Upper lobe of right lung (tissue), 1 donor: ENCODE results near the gene TIMP3. TPM values are rescaled to one million over a fixed set of nuclear protein-coding genes. Genes with fewer than 3 reads are reported as not detected.

Source experiments
- ATAC-seq: fragments of 200-7000 bp; cut with Tn5 transposase; one replicate; pipeline ENCODE4 v1.9.1; 2020; ENCODE audit warnings: mild to moderate bottlenecking, moderate library complexity
- DNase-seq: peaks from one replicate; pipeline ENCODE4 v3.0.0-alpha.2; 2020
- H3K27ac ChIP-seq: fragments of 200-600 bp; one replicate; pipeline ENCODE4 v1.8.0; 2022
- H3K27me3 ChIP-seq: fragments of 200-600 bp; one replicate; pipeline ENCODE4 v1.8.0; 2022; ENCODE audit warnings: mild to moderate bottlenecking
- H3K36me3 ChIP-seq: fragments of 200-600 bp; one replicate; pipeline ENCODE4 v1.8.0; 2022
- H3K4me1 ChIP-seq: fragments of 200-600 bp; one replicate; pipeline ENCODE4 v1.8.0; 2022
- H3K4me3 ChIP-seq: fragments of 200-600 bp; one replicate; pipeline ENCODE4 v1.8.0; 2022; ENCODE audit warnings: mild to moderate bottlenecking
- H3K9me3 ChIP-seq: fragments of 200-600 bp; one replicate; pipeline ENCODE4 v1.8.0; 2022
- CTCF ChIP-seq: fragments of 200-600 bp; IDR thresholded peaks from one replicate; pipeline ENCODE4 v1.8.0; 2022; ENCODE audit warnings: antibody characterized with exemption
- intact Hi-C: fragments of 100-400 bp; cut with DNase I; formaldehyde crosslinking; loops from one replicate; pipeline ENCODE4 v1.11.0; 2022
- total RNA-seq: library from RNA; stranded (reverse); fragmentation: NEBNext Ultra II Directional; extraction: Animal tissue kit (Norgen Biotek cat#: 25700); gene quantifications from one replicate; pipeline ENCODE4 v1.2.1, GENCODE V29; 2021
- donor health status: DM: no; HTN: yes; CAD: no; lungs with severe emphysema.

Gene TIMP3
- total RNA-seq, 1 donor from 2014 or later = 749 TPM

- TF ChIP-seq CTCF = no peak
- Histone ChIP-seq H3K27me3 (no peaks in the 10 kb centered on the region), H3K4me1 (peaks cover 4% of the 10 kb centered on the region), H3K4me3 (no peak overlapping the region), H3K36me3 (no peaks in the 10 kb centered on the region), H3K9me3 (no peaks in the 10 kb centered on the region), H3K27ac (no peak overlapping the region)
- DNase-seq (no peak), ATAC-seq (no peak)
- intact Hi-C loops = no loop called here
Measured at GRCh38 chr22:32909581-32910428, 108.3 kb downstream of the TIMP3 start.

DNA sequence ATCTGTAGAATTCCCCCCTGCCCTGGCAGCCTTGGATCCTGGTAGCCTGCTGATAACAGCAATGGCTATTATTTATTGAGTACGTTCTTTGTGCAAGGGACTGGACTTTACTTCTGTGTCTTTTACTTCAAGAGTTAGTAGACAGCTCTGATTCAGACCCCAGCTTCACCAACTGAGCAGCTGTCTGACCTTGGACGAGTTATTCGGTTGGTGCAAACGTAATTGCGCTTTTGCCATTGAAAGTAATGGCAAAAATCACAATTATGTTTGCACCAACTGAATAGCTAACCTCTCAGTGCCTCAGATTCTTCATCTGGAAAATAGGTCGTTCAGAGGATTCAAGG lies 108.9 kb downstream of the TIMP3 start:
- Histone ChIP-seq H3K36me3 (no peaks in the 10 kb centered on the region), H3K4me3 (no peak overlapping the region), H3K27me3 (no peaks in the 10 kb centered on the region), H3K9me3 (no peaks in the 10 kb centered on the region), H3K4me1 (peaks cover 4% of the 10 kb centered on the region), H3K27ac (no peak overlapping the region)
- TF ChIP-seq CTCF = no peak
- no peak for DNase-seq
- ATAC-seq = no peak
- intact Hi-C loops = no loop called here

GRCh38 chr22:32911503-32911902 lies 110.0 kb downstream of the TIMP3 start:
- no peak for DNase-seq
- Histone ChIP-seq H3K27ac (no peak overlapping the region), H3K4me1 (peaks cover 4% of the 10 kb centered on the region), H3K27me3 (no peaks in the 10 kb centered on the region), H3K4me3 (no peak overlapping the region), H3K36me3 (no peaks in the 10 kb centered on the region), H3K9me3 (no peaks in the 10 kb centered on the region)
- intact Hi-C loops = no loop called here
- no peak for TF ChIP-seq CTCF
- no peak for ATAC-seq
